Fibroblast of lung (primary cell): ENCODE results near the gene ECE2. TPM values are rescaled to one million over a fixed set of nuclear protein-coding genes. Genes with fewer than 3 reads are reported as not detected.
"Not testable (repeated sequence)": the region's sequence is repeated elsewhere in the genome, so short reads cannot be mapped to it uniquely, and the experiment has no call there.

Experiments used
- DNase-seq, 2 donors: peaks; one replicate each; pipeline versions ENCODE4 v3.0.0 to v3.0.0-alpha.2; 2010; ENCODE audit warnings: low read depth in 2 of 2
- H2AFZ ChIP-seq: 2 replicates; pipeline ENCODE4 v1.5.1; 2012; ENCODE audit warnings: low read length, control low read depth, inconsistent platforms
- H3K27ac ChIP-seq: 2 replicates; pipeline ENCODE4 v1.5.1; 2011; ENCODE audit warnings: low read length, control low read depth; ENCODE audit not compliant: insufficient read depth
- H3K27me3 ChIP-seq: 2 replicates; pipeline ENCODE4 v1.5.1; 2011; ENCODE audit warnings: mild to moderate bottlenecking, low read length; ENCODE audit not compliant: control insufficient read depth, insufficient read depth
- H3K36me3 ChIP-seq: 2 replicates; pipeline ENCODE4 v1.5.1; 2011; ENCODE audit warnings: low read length; ENCODE audit not compliant: control insufficient read depth, insufficient read depth
- H3K4me1 ChIP-seq: 2 replicates; pipeline ENCODE4 v1.5.1; 2011; ENCODE audit warnings: low read length; ENCODE audit not compliant: control insufficient read depth, insufficient read depth; ENCODE audit errors: extremely low read depth
- H3K4me2 ChIP-seq: 2 replicates; pipeline ENCODE4 v1.5.1; 2011; ENCODE audit warnings: low read length, control low read depth; ENCODE audit not compliant: insufficient read depth; ENCODE audit errors: extremely low read depth
- H3K4me3 ChIP-seq, 4 experiments: fragments of 200-600 bp in 1 of 4; sonication (generic) in 1 of 4; replicated peaks in 1 of 4; 2 replicates each; pipeline ENCODE4 v1.5.1; 2011 to 2016; ENCODE audit warnings: low read length in 4 of 4, low read depth in 3 of 4, mild to moderate bottlenecking in 3 of 4, control low read depth in 2 of 4, inconsistent platforms in 1 of 4, mixed read lengths in 1 of 4; ENCODE audit not compliant: insufficient read depth in 1 of 4; ENCODE audit errors: control extremely low read depth in 1 of 4
- H3K79me2 ChIP-seq: 2 replicates; pipeline ENCODE4 v1.5.1; 2012; ENCODE audit warnings: mild to moderate bottlenecking, low read length, inconsistent platforms; ENCODE audit not compliant: control insufficient read depth, insufficient read depth
- H3K9ac ChIP-seq: 2 replicates; pipeline ENCODE4 v1.5.1; 2011; ENCODE audit warnings: mild to moderate bottlenecking, low read length, control low read depth; ENCODE audit not compliant: insufficient read depth
- H3K9me3 ChIP-seq: 2 replicates; pipeline ENCODE4 v1.5.1; 2012; ENCODE audit warnings: low read depth, low read length; ENCODE audit not compliant: control insufficient read depth, insufficient read depth
- H4K20me1 ChIP-seq: 2 replicates; pipeline ENCODE4 v1.5.1; 2011; ENCODE audit warnings: low read length; ENCODE audit not compliant: control insufficient read depth, insufficient read depth; ENCODE audit errors: extremely low read depth
- CTCF ChIP-seq, 2 donors: IDR thresholded peaks in 1 of 2; conservative IDR thresholded peaks in 1 of 2; 1 replicate in 1 of 2; 2 replicates in 1 of 2; pipeline ENCODE4 v1.5.1; 2011 to 2012; ENCODE audit warnings: low read length in 2 of 2, control low read depth in 1 of 2, inconsistent platforms in 1 of 2, low read depth in 1 of 2, mild to moderate bottlenecking in 1 of 2
- EZH2 ChIP-seq: IDR thresholded peaks from 2 replicates; pipeline ENCODE4 v1.5.1; 2012; ENCODE audit warnings: low read length, control low read depth, mild to moderate bottlenecking; ENCODE audit errors: missing control alignments
- polyA plus RNA-seq, 2 donors: library from polyadenylated mRNA; depleted of rRNA in 1 of 2; stranded (reverse) in 1 of 2; unstranded in 1 of 2; fragments of >200 nt; gene quantifications; 2 replicates each; pipeline ENCODE4 v1.2.1, GENCODE V29; 2011 to 2012; ENCODE audit warnings: missing spikeins in 1 of 2
- total RNA-seq: library from RNA; depleted of rRNA; stranded (reverse); fragments of >200 nt; gene quantifications from 2 replicates; pipeline ENCODE4 v1.2.1, GENCODE V29; 2014

ECE2 gene
- total and polyA plus RNA-seq, 2 donors (not counting 1 experiment from before 2014, with no cell fraction given) = not detected

GRCh38 chr3:184261854-184262763, 13.7 kb upstream of the ECE2 start:
- Histone ChIP-seq H4K20me1 (no peaks in the 10 kb centered on the region), H3K79me2 (no peaks in the 10 kb centered on the region), H3K36me3 (no peaks in the 10 kb centered on the region), H3K9ac (peak overlapping the region; percentile 30), H3K27ac (no peak overlapping the region), H3K4me1 (peaks cover 5% of the 10 kb centered on the region), H3K9me3 (no peaks in the 10 kb centered on the region), H3K27me3 (peaks cover 32% of the 10 kb centered on the region), H3K4me3 (peak overlapping the region; percentile 31 to 51 (median 45)), H2AFZ (no peak overlapping the region), H3K4me2 (peak overlapping the region; percentile 81)
- TF ChIP-seq EZH2 (peak; percentile 95), CTCF (conservative IDR thresholded peaks at IDR 0.05 in 1 of 2, IDR thresholded peaks at IDR 0.05 in 1 of 2; ENCODE audit: low read depth in 1 of 2, low read length in 2 of 2) (no peak)
- peak; percentile 22 to 32 for DNase-seq

- Histone ChIP-seq H3K9me3 (no peaks in the 10 kb centered on the region), H3K9ac (no peak overlapping the region), H3K79me2 (no peaks in the 10 kb centered on the region), H3K4me1 (peaks cover 5% of the 10 kb centered on the region), H3K4me2 (peak overlapping the region; percentile 9), H3K27me3 (peaks cover 32% of the 10 kb centered on the region), H4K20me1 (no peaks in the 10 kb centered on the region), H2AFZ (no peak overlapping the region), H3K4me3 (no peak overlapping the region), H3K36me3 (no peaks in the 10 kb centered on the region), H3K27ac (no peak overlapping the region)
- TF ChIP-seq EZH2 = no peak
- TF ChIP-seq CTCF (conservative IDR thresholded peaks at IDR 0.05 in 1 of 2, IDR thresholded peaks at IDR 0.05 in 1 of 2; ENCODE audit: low read depth in 1 of 2, low read length in 2 of 2) = no peak
- DNase-seq = no peak
These were observed 13.1 kb upstream of the ECE2 start for GRCh38 chr3:184262764-184263179.

GRCh38 chr3:184267249-184267648, 8.6 kb upstream of the ECE2 start:
- H3K9me3 ChIP-seq, H3K4me2 ChIP-seq, DNase-seq, H3K4me1 ChIP-seq, H3K36me3 ChIP-seq, H3K27me3 ChIP-seq, H4K20me1 ChIP-seq, H3K27ac ChIP-seq, H3K79me2 ChIP-seq, H3K4me3 ChIP-seq, H2AFZ ChIP-seq, H3K9ac ChIP-seq: not testable (repeated sequence)
